Mesenchymal stem cell (in vitro differentiated cells and primary cell): ENCODE data around the gene DHRS13.

ENCODE experiments used
- DNase-seq: peaks from one replicate; pipeline ENCODE4 v3.0.0-alpha.2; 2013
- H2AFZ ChIP-seq: one replicate; pipeline ENCODE4 v1.6.1; 2013; ENCODE audit warnings: low read depth, mild to moderate bottlenecking, control low read depth, inconsistent platforms, low read length, moderate library complexity
- H2AK5ac ChIP-seq: 2 replicates; pipeline ENCODE4 v1.6.1; 2013; ENCODE audit warnings: low read length, moderate library complexity, mild to moderate bottlenecking, inconsistent platforms; ENCODE audit not compliant: severe bottlenecking
- H2BK120ac ChIP-seq: one replicate; pipeline ENCODE4 v1.6.1; 2013; ENCODE audit warnings: low read depth, mild to moderate bottlenecking, inconsistent platforms, low read length, moderate library complexity
- H2BK12ac ChIP-seq, 2 experiments: one replicate each; pipeline ENCODE4 v1.6.1; 2013; ENCODE audit warnings: inconsistent platforms in 2 of 2, low read length in 2 of 2, mild to moderate bottlenecking in 2 of 2, moderate library complexity in 2 of 2, control low read depth in 1 of 2
- H2BK15ac ChIP-seq: one replicate; pipeline ENCODE4 v1.6.1; 2013; ENCODE audit warnings: mild to moderate bottlenecking, low read depth, inconsistent platforms; ENCODE audit not compliant: poor library complexity, severe bottlenecking
- H2BK5ac ChIP-seq: 2 replicates; pipeline ENCODE4 v1.6.1; 2013; ENCODE audit warnings: low read depth, mild to moderate bottlenecking, low read length, control low read depth, inconsistent platforms; ENCODE audit not compliant: poor library complexity, severe bottlenecking
- H3K14ac ChIP-seq, 2 experiments: one replicate each; pipeline ENCODE4 v1.6.1; 2013; ENCODE audit warnings: inconsistent platforms in 2 of 2, low read length in 2 of 2, control low read depth in 1 of 2, mild to moderate bottlenecking in 1 of 2, moderate library complexity in 1 of 2
- H3K18ac ChIP-seq, 2 experiments: one replicate each; pipeline ENCODE4 v1.6.1; 2013; ENCODE audit warnings: inconsistent platforms in 2 of 2, low read length in 2 of 2, control low read depth in 1 of 2, low read depth in 1 of 2, mild to moderate bottlenecking in 1 of 2
- H3K23ac ChIP-seq, 2 experiments: one replicate each; pipeline ENCODE4 v1.6.1; 2013; ENCODE audit warnings: inconsistent platforms in 2 of 2, low read length in 2 of 2, mild to moderate bottlenecking in 2 of 2, moderate library complexity in 2 of 2, control low read depth in 1 of 2
- H3K27ac ChIP-seq: 2 replicates; pipeline ENCODE4 v1.5.1; 2013; ENCODE audit warnings: mild to moderate bottlenecking, moderate library complexity, low read length, control low read depth, inconsistent platforms; ENCODE audit not compliant: poor library complexity, severe bottlenecking
- H3K27me3 ChIP-seq, 2 experiments: 2 replicates each; pipeline versions ENCODE4 v1.6.1 to v1.7.0; 2013; ENCODE audit warnings: low read length in 2 of 2, mild to moderate bottlenecking in 2 of 2, moderate library complexity in 2 of 2, control low read depth in 1 of 2, inconsistent platforms in 1 of 2; ENCODE audit not compliant: control insufficient read depth in 1 of 2, insufficient read depth in 1 of 2
- H3K36me3 ChIP-seq, 2 experiments: 2 replicates each; pipeline versions ENCODE4 v1.6.1 to v1.7.0; 2013; ENCODE audit warnings: low read length in 2 of 2, control low read depth in 1 of 2, inconsistent platforms in 1 of 2, low read depth in 1 of 2, mild to moderate bottlenecking in 1 of 2; ENCODE audit not compliant: insufficient read depth in 2 of 2, control insufficient read depth in 1 of 2
- H3K4ac ChIP-seq, 2 experiments: one replicate each; pipeline ENCODE4 v1.6.1; 2013; ENCODE audit warnings: inconsistent platforms in 2 of 2, low read length in 2 of 2, mild to moderate bottlenecking in 2 of 2, moderate library complexity in 2 of 2, control low read depth in 1 of 2, low read depth in 1 of 2
- H3K4me1 ChIP-seq: 2 replicates; pipeline ENCODE4 v1.6.1; 2013; ENCODE audit warnings: low read depth, low read length, control low read depth; ENCODE audit not compliant: control insufficient read depth, insufficient read depth
- H3K4me2 ChIP-seq: 2 replicates; pipeline ENCODE4 v1.6.1; 2013; ENCODE audit warnings: low read length, mild to moderate bottlenecking, inconsistent platforms; ENCODE audit not compliant: poor library complexity, severe bottlenecking
- H3K4me3 ChIP-seq, 2 experiments: 2 replicates each; pipeline versions ENCODE4 v1.5.1 to v1.7.0; 2013; ENCODE audit warnings: low read length in 2 of 2, mild to moderate bottlenecking in 2 of 2, control low read depth in 1 of 2, low read depth in 1 of 2; ENCODE audit not compliant: insufficient read depth in 1 of 2
- H3K79me1 ChIP-seq: replicated peaks from 2 replicates; pipeline ENCODE4 v1.6.1; 2013; ENCODE audit warnings: mild to moderate bottlenecking, control low read depth, low read length, inconsistent platforms; ENCODE audit not compliant: poor library complexity, severe bottlenecking
- H3K9ac ChIP-seq: 2 replicates; pipeline ENCODE4 v1.7.0; 2013; ENCODE audit warnings: mild to moderate bottlenecking, low read length, moderate library complexity
- H3K9me3 ChIP-seq: 2 replicates; pipeline ENCODE4 v1.7.0; 2013; ENCODE audit warnings: mild to moderate bottlenecking, low read length; ENCODE audit not compliant: control insufficient read depth
- H4K8ac ChIP-seq: one replicate; pipeline ENCODE4 v1.6.1; 2013; ENCODE audit warnings: inconsistent platforms, mild to moderate bottlenecking, low read length, moderate library complexity
- H4K91ac ChIP-seq: one replicate; pipeline ENCODE4 v1.6.1; 2013; ENCODE audit warnings: mild to moderate bottlenecking, low read length, inconsistent platforms
- WGBS: methylation state at CpG from one replicate; pipeline ENCODE4 v1.1.7; 2013; ENCODE audit warnings: mixed read lengths; 5-methylcytosine and 5-hydroxymethylcytosine counted together

The DHRS13 gene

DNA sequence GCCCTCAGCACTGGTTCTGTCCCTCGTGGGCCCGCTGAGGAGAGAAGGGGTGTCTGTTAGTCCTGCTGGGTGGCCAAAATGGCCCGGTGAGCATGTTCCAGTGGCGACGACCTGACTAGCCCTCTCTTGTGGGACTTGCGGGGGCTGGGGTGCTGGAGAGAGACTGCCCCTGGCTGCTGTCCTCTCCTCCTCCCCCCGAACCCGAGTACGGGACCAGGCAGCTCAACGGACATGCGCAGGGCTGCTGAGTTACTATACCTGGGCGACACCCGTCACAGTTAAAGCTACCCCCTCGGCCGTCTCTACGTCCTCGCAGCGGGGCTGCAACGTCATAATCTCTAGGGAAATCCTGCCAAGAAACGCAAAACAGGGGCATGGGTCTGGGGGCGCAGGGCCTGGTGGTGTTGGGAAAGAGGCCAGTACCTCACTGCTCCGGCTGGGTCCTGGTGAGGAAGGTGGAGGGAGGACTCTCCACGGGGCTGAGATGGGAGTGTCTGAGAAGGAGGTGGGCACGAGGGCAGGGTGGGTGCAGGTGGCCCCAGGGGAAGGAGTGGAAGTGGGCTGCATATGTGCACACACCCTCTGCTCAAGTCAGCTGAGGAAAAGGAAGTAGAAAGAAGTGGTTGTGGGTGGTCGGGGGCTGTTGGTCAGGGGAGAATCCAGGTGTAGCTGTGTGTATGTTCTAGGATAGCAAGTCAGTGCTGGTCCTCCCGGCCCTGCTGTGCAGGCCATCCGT is 18.7 kb downstream of the DHRS13 start:
- Histone ChIP-seq H3K18ac (no peak overlapping the region), H2AFZ (no peak overlapping the region), H3K4me2 (no peak overlapping the region), H4K91ac (no peak overlapping the region), H3K14ac (no peak overlapping the region), H2BK12ac (no peak overlapping the region), H3K36me3 (peaks cover 83 to 94% of the 10 kb centered on the region in 2 experiments), H4K8ac (no peak overlapping the region), H3K4me3 (no peak overlapping the region), H3K4me1 (peaks cover 7% of the 10 kb centered on the region), H3K27ac (no peak overlapping the region), H3K79me1 (peaks cover 29% of the 10 kb centered on the region), H2BK120ac (no peak overlapping the region), H3K4ac (no peak overlapping the region), H2BK5ac (no peak overlapping the region), H3K23ac (no peak overlapping the region), H3K27me3 (no peaks in the 10 kb centered on the region), H3K9me3 (no peaks in the 10 kb centered on the region), H2AK5ac (no peak overlapping the region), H2BK15ac (no peak overlapping the region), H3K9ac (no peak overlapping the region)
- DNase-seq: no peak
- WGBS: 91% methylated on average over 27 of the region's 27 CpGs

DNA sequence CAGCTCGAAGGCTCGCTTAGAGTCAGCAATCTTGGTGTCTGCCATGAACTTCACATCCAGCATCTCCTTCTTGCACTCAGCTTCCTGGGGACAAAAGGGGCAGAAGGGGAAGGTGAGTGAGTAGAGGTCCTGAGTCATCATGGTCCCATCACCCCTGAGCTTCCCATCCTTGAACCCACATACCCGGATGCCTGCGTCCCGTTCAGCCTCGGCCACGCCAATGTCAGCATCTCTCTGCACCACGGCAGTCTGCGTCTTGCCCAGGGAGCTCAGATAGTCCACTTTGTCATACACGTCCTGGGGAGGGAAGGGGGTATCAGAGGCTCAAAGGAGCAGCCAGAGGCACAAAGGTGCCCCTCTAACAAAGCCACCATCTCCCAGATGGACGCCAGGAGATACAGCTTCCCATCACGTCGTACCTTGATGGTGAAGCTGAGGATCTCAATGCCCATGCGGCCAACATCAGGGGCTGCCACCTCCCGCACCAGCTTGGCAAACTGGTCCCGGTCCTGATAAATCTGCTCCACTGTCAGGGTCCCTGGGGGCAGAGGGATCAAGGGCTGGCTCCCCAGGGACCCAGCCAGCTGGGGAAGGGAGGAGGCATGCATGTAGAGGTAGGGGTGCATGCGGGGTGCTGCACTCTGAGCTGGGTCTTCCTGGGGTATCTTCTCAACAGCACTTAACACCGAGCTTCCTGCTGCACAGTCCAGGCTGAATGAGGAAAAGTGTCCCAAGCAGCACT is 20.6 kb downstream of the DHRS13 start:
- H4K91ac ChIP-seq: no peak overlapping the region
- H2BK5ac ChIP-seq: no peak overlapping the region
- no peak overlapping the region for H2BK12ac ChIP-seq
- no peaks in the 10 kb centered on the region for H3K9me3 ChIP-seq
- peaks cover 7% of the 10 kb centered on the region for H3K4me1 ChIP-seq
- H3K23ac ChIP-seq: no peak overlapping the region
- H2BK15ac ChIP-seq: no peak overlapping the region
- H2AK5ac ChIP-seq: no peak overlapping the region
- no peak overlapping the region for H3K4ac ChIP-seq
- no peak overlapping the region for H3K9ac ChIP-seq
- H3K27ac ChIP-seq: no peak overlapping the region
- H3K18ac ChIP-seq: no peak overlapping the region
- H2AFZ ChIP-seq: no peak overlapping the region
- no peak for DNase-seq
- H2BK120ac ChIP-seq: no peak overlapping the region
- H4K8ac ChIP-seq: no peak overlapping the region
- no peaks in the 10 kb centered on the region for H3K27me3 ChIP-seq
- no peak overlapping the region for H3K4me2 ChIP-seq
- H3K4me3 ChIP-seq: no peak overlapping the region
- peaks cover 87 to 91% of the 10 kb centered on the region in 2 experiments for H3K36me3 ChIP-seq
- H3K14ac ChIP-seq: no peak overlapping the region
- 94% methylated on average over 14 of the region's 18 CpGs for WGBS
- H3K79me1 ChIP-seq: peaks cover 20% of the 10 kb centered on the region

DNA sequence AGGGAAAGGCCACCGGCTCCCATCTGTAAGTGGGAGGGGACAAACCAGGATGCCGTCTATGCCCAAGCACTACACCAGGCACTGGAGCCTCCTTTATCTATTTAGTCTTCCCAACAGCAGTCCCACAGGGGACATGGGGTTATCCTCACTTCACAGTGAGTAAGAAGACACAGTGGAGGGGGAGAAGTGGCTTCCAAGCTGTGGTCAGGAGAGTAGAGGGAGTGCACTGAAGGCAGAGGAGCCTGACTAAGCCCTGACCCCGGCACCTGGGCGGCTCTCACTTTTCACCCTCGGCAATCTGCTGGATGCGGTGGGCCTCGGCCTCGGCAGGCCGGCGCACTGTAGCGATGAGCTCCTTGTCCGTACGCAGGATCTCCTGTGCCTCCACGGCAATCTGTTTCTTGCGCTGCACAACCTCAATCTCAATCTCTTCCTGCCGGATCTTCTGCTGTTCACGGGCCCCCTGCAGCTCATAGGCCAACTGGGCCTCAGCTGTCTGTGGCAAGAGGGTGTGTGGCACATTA is 21.3 kb downstream of the DHRS13 start:
- WGBS: 95% methylated on average over 15 of the region's 17 CpGs

DNA sequence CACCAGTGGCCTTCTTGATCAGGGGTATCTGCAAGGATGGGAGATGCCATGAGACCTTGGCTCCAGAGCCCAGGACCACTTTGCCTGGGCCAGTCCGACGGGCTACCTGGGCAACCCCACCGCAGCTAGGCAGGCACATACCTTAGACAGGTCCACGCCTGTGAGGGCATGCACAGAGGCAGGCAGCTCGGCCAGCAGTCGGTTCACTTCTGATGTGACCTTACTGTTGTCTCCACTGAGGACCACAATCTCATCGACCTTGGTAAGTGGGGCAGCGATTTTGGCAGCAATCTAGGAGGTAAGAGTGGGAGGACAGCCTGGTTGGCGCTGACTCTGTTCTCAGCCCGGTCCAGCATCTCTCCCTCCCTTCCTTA is 22.3 kb downstream of the DHRS13 start:
- Histone ChIP-seq H3K9ac (no peak overlapping the region), H2BK12ac (no peak overlapping the region), H3K27ac (no peak overlapping the region), H3K4me1 (peaks cover 7% of the 10 kb centered on the region), H3K36me3 (peaks cover 70 to 76% of the 10 kb centered on the region in 2 experiments), H3K27me3 (no peaks in the 10 kb centered on the region), H3K14ac (no peak overlapping the region), H3K4me2 (no peak overlapping the region), H3K23ac (no peak overlapping the region), H3K18ac (no peak overlapping the region), H3K79me1 (peaks cover 14% of the 10 kb centered on the region), H3K4me3 (no peak overlapping the region), H2AK5ac (no peak overlapping the region), H2BK15ac (no peak overlapping the region), H2BK5ac (no peak overlapping the region), H2AFZ (no peak overlapping the region), H3K4ac (no peak overlapping the region), H4K91ac (no peak overlapping the region), H3K9me3 (no peaks in the 10 kb centered on the region), H4K8ac (no peak overlapping the region), H2BK120ac (no peak overlapping the region)
- DNase-seq: no peak
- WGBS: 97% methylated on average over 10 of the region's 10 CpGs

More for the DNA sequence above, 21.3 kb downstream of the DHRS13 start:
- Histone ChIP-seq H3K4me3 (no peak overlapping the region), H2BK15ac (no peak overlapping the region), H3K9me3 (no peaks in the 10 kb centered on the region), H3K4ac (no peak overlapping the region), H2AFZ (no peak overlapping the region), H4K91ac (no peak overlapping the region), H2BK120ac (no peak overlapping the region), H3K4me1 (peaks cover 7% of the 10 kb centered on the region), H3K27me3 (no peaks in the 10 kb centered on the region), H3K9ac (no peak overlapping the region), H4K8ac (no peak overlapping the region), H3K18ac (no peak overlapping the region), H3K36me3 (peaks cover 81 to 85% of the 10 kb centered on the region in 2 experiments), H2BK5ac (no peak overlapping the region), H3K79me1 (peaks cover 17% of the 10 kb centered on the region), H2BK12ac (no peak overlapping the region), H3K4me2 (no peak overlapping the region), H3K23ac (no peak overlapping the region), H3K14ac (no peak overlapping the region), H2AK5ac (no peak overlapping the region), H3K27ac (no peak overlapping the region)
- DNase-seq: no peak
